Endodermal cell (in vitro differentiated cells): ENCODE measurements around the gene SORCS2. TPM values are rescaled to one million over a fixed set of nuclear protein-coding genes. Genes with fewer than 3 reads are reported as not detected.

Experiments used
- DNase-seq: peaks from one replicate; pipeline ENCODE4 v3.0.0-alpha.2; 2017
- H3K27ac ChIP-seq: 2 replicates; pipeline ENCODE4 v1.5.1; 2013; ENCODE audit warnings: mild to moderate bottlenecking, low read depth, low read length, moderate library complexity
- H3K27me3 ChIP-seq: 2 replicates; pipeline ENCODE4 v1.6.1; 2013; ENCODE audit warnings: mild to moderate bottlenecking, low read length, moderate library complexity; ENCODE audit not compliant: insufficient read depth, control insufficient read depth, poor library complexity, severe bottlenecking
- H3K36me3 ChIP-seq: 2 replicates; pipeline ENCODE4 v1.7.0; 2013; ENCODE audit warnings: mild to moderate bottlenecking, low read length, moderate library complexity; ENCODE audit not compliant: control insufficient read depth, insufficient read depth
- H3K4me1 ChIP-seq: one replicate; pipeline ENCODE4 v1.7.0; 2013; ENCODE audit warnings: low read length; ENCODE audit not compliant: control insufficient read depth, insufficient read depth
- H3K4me3 ChIP-seq: 2 replicates; pipeline ENCODE4 v1.5.1; 2013; ENCODE audit warnings: mild to moderate bottlenecking, low read length, moderate library complexity
- H3K9ac ChIP-seq: 2 replicates; pipeline ENCODE4 v1.6.1; 2013; ENCODE audit warnings: mild to moderate bottlenecking, low read length, moderate library complexity; ENCODE audit not compliant: poor library complexity, severe bottlenecking; ENCODE audit errors: extremely low read depth
- H3K9me3 ChIP-seq: 2 replicates; pipeline ENCODE4 v1.6.1; 2013; ENCODE audit warnings: mild to moderate bottlenecking, low read length, moderate library complexity; ENCODE audit not compliant: control insufficient read depth
- H3K27ac Mint-ChIP-seq: 2 replicates; pipeline ENCODE4 v1.8.0; 2020; ENCODE audit warnings: mixed read lengths
- H3K27me3 Mint-ChIP-seq: 2 replicates; pipeline ENCODE4 v1.8.0; 2021; ENCODE audit warnings: mild to moderate bottlenecking, mixed read lengths; ENCODE audit not compliant: insufficient read depth
- H3K36me3 Mint-ChIP-seq: 2 replicates; pipeline ENCODE4 v1.8.0; 2020; ENCODE audit warnings: low read depth, mixed read lengths
- H3K4me1 Mint-ChIP-seq: 2 replicates; pipeline ENCODE4 v1.8.0; 2020; ENCODE audit warnings: mixed read lengths
- H3K4me3 Mint-ChIP-seq: 2 replicates; pipeline ENCODE4 v1.8.0; 2020; ENCODE audit warnings: mild to moderate bottlenecking, moderate library complexity, mixed read lengths
- H3K9me3 Mint-ChIP-seq: 2 replicates; pipeline ENCODE4 v1.8.0; 2020; ENCODE audit warnings: mild to moderate bottlenecking, mixed read lengths
- CTCF ChIP-seq: fragments of 200-600 bp; sonication (generic); conservative IDR thresholded peaks from 2 replicates; pipeline ENCODE4 v1.5.0; 2021; ENCODE audit warnings: antibody characterized with exemption, mild to moderate bottlenecking
- WGBS, 2 experiments: methylation state at CpG; one replicate each; pipeline versions ENCODE4 v1.1.5 to v1.1.7; 2013; ENCODE audit warnings: missing lambda C conversion rate in 2 of 2, mixed read lengths in 1 of 2; ENCODE audit not compliant: insufficient coverage in 1 of 2, insufficient read length in 1 of 2; 5-methylcytosine and 5-hydroxymethylcytosine counted together
- total RNA-seq, 2 donors: library from RNA; stranded (reverse); fragmentation: NEBNext Ultra II Directional in 1 of 2; extraction: Animal tissue kit (Norgen Biotek cat#: 25700) in 1 of 2; gene quantifications; 2 replicates in 1 of 2; 3 replicates in 1 of 2; pipeline ENCODE4 v1.2.1, GENCODE V29; 2021

The SORCS2 gene
- total RNA-seq, 2 donors from 2014 or later: 1.4 to 1.9 TPM

- H3K27ac Mint-ChIP-seq: no peak overlapping the region
Observed at GRCh38 chr4:7531640-7531994, 339.3 kb downstream of the SORCS2 start.

GRCh38 chr4:7532043-7532442 lies 339.7 kb downstream of the SORCS2 start:
- peaks cover 6% of the 10 kb centered on the region for H3K4me1 ChIP-seq
- H3K4me3 Mint-ChIP-seq: no peak overlapping the region
- no peaks in the 10 kb centered on the region for H3K9me3 ChIP-seq
- H3K27ac ChIP-seq: no peak overlapping the region
- no peaks in the 10 kb centered on the region for H3K36me3 Mint-ChIP-seq
- H3K4me3 ChIP-seq: no peak overlapping the region
- peaks cover 4% of the 10 kb centered on the region for H3K9me3 Mint-ChIP-seq
- H3K27me3 ChIP-seq: peaks cover 7% of the 10 kb centered on the region
- no peaks in the 10 kb centered on the region for H3K36me3 ChIP-seq
- no peak for DNase-seq
- WGBS, 2 experiments: 80 to 85% methylated on average over 6 to 8 of the region's 8 CpGs
- H3K27ac Mint-ChIP-seq: no peak overlapping the region
- no peak overlapping the region for H3K9ac ChIP-seq
- H3K4me1 Mint-ChIP-seq: peaks cover 40% of the 10 kb centered on the region
- peaks cover 5% of the 10 kb centered on the region for H3K27me3 Mint-ChIP-seq
- TF ChIP-seq CTCF: no peak

More at GRCh38 chr4:7531640-7531994, 339.3 kb downstream of the SORCS2 start:
- H3K9ac ChIP-seq: no peak overlapping the region
- H3K9me3 ChIP-seq: no peaks in the 10 kb centered on the region
- H3K27me3 ChIP-seq: peaks cover 7% of the 10 kb centered on the region
- Mint-ChIP-seq H3K4me3 (no peak overlapping the region), H3K9me3 (peaks cover 4% of the 10 kb centered on the region), H3K27me3 (peaks cover 5% of the 10 kb centered on the region), H3K4me1 (peaks cover 41% of the 10 kb centered on the region), H3K36me3 (no peaks in the 10 kb centered on the region)
- peaks cover 6% of the 10 kb centered on the region for H3K4me1 ChIP-seq
- H3K4me3 ChIP-seq: no peak overlapping the region
- 73 to 76% methylated on average over 6 to 8 of the region's 8 CpGs for WGBS, 2 experiments
- H3K27ac ChIP-seq: no peak overlapping the region
- no peak for TF ChIP-seq CTCF
- peak; percentile 87 for DNase-seq
- no peaks in the 10 kb centered on the region for H3K36me3 ChIP-seq

GRCh38 chr4:7533267-7533666 lies 340.9 kb downstream of the SORCS2 start:
- Histone ChIP-seq H3K4me3 (no peak overlapping the region), H3K4me1 (peaks cover 6% of the 10 kb centered on the region), H3K9ac (no peak overlapping the region), H3K27ac (no peak overlapping the region), H3K36me3 (no peaks in the 10 kb centered on the region), H3K9me3 (no peaks in the 10 kb centered on the region), H3K27me3 (peaks cover 7% of the 10 kb centered on the region)
- Mint-ChIP-seq H3K9me3 (peaks cover 4% of the 10 kb centered on the region), H3K27me3 (peaks cover 5% of the 10 kb centered on the region), H3K27ac (no peak overlapping the region), H3K36me3 (no peaks in the 10 kb centered on the region), H3K4me3 (no peak overlapping the region), H3K4me1 (peaks cover 29% of the 10 kb centered on the region)
- TF ChIP-seq CTCF: no peak
- DNase-seq: no peak
- 90 to 94% methylated on average over 1 to 8 of the region's 8 CpGs for WGBS, 2 experiments
